Thyroid gland (tissue), 4 donors: ENCODE results near the gene RFC5. TPM values are rescaled to one million over a fixed set of nuclear protein-coding genes. Genes with fewer than 3 reads are reported as not detected.

Experiments
- DNase-seq, 2 donors: peaks; one replicate each; pipeline ENCODE4 v3.0.0-alpha.2; 2019
- H3K27ac ChIP-seq, 3 donors: fragments of 200-600 bp; sonication (generic); 1 replicate in 2 of 3; 2 replicates in 1 of 3; pipeline ENCODE4 v1.5.1; 2016 to 2019; ENCODE audit warnings: mild to moderate bottlenecking in 1 of 3, moderate library complexity in 1 of 3
- H3K27me3 ChIP-seq: fragments of 200-600 bp; sonication (generic); one replicate; pipeline ENCODE4 v1.5.1; 2019
- H3K36me3 ChIP-seq, 2 donors: fragments of 200-600 bp; sonication (generic); one replicate each; pipeline ENCODE4 v1.5.1; 2016 to 2019
- H3K4me1 ChIP-seq, 2 donors: fragments of 200-600 bp; sonication (generic); one replicate each; pipeline ENCODE4 v1.5.1; 2017 to 2019
- H3K4me3 ChIP-seq, 3 donors: fragments of 200-600 bp; sonication (generic); replicated peaks in 1 of 3; 1 replicate in 2 of 3; 2 replicates in 1 of 3; pipeline ENCODE4 v1.5.1; 2016; ENCODE audit warnings: mild to moderate bottlenecking in 1 of 3
- H3K9me3 ChIP-seq: fragments of 200-600 bp; sonication (generic); one replicate; pipeline ENCODE4 v1.5.1; 2017
- CTCF ChIP-seq, 6 experiments: fragments of 200-600 bp in 3 of 6; fragments of 450-650 bp in 3 of 6; sonication (generic) in 3 of 6; IDR thresholded peaks; one replicate each; pipeline ENCODE4 v1.5.1; 2016 to 2019; ENCODE audit warnings: antibody characterized with exemption in 6 of 6, mild to moderate bottlenecking in 2 of 6, inconsistent platforms in 1 of 6, moderate library complexity in 1 of 6
- POLR2A ChIP-seq, 2 donors: fragments of 450-650 bp; IDR thresholded peaks; one replicate each; pipeline ENCODE4 v1.6.1; 2017; ENCODE audit warnings: antibody characterized with exemption in 2 of 2, mild to moderate bottlenecking in 2 of 2, moderate library complexity in 1 of 2
- WGBS, 2 donors: methylation state at CpG; one replicate each; pipeline ENCODE4 v1.1.5; 2017; 5-methylcytosine and 5-hydroxymethylcytosine counted together
- intact Hi-C: fragments of 100-400 bp; cut with DNase I; formaldehyde crosslinking; loops from one replicate; pipeline ENCODE4 v1.15.1; 2023
- total RNA-seq, 4 donors: library from RNA; depleted of rRNA; stranded (reverse); fragments of >200 nt; gene quantifications; one replicate each; pipeline ENCODE4 v1.2.3, GENCODE V29; 2016

RFC5 gene
- total RNA-seq, 4 donors from 2014 or later, result 15.4 to 18.8 (median 17.2) TPM

- intact Hi-C loops, result no loop called here
- 90 to 95% methylated on average over 8 of the region's 8 CpGs for WGBS, 2 donors
- TF ChIP-seq CTCF (IDR thresholded peaks at IDR 0.05), result no peak
- no peak for TF ChIP-seq POLR2A (IDR thresholded peaks at IDR 0.05)
- Histone ChIP-seq H3K27ac (no peak overlapping the region), H3K4me3 (no peak overlapping the region), H3K9me3 (no peaks in the 10 kb centered on the region), H3K36me3 (no peaks in the 10 kb centered on the region), H3K4me1 (peaks cover 33 to 46% of the 10 kb centered on the region in 2 donors), H3K27me3 (no peaks in the 10 kb centered on the region)
- no peak for DNase-seq
Observed at GRCh38 chr12:118058881-118059280, 42.4 kb downstream of the RFC5 start.

- H3K9me3 ChIP-seq, result no peaks in the 10 kb centered on the region
- no peaks in the 10 kb centered on the region for H3K27me3 ChIP-seq
- peak overlapping the region in 1 of 3 donors; percentile 84 for H3K4me3 ChIP-seq
- peaks cover 36 to 42% of the 10 kb centered on the region in 2 donors for H3K4me1 ChIP-seq
- WGBS, 2 donors, result 29 to 30% methylated on average over 11 of the region's 11 CpGs
- H3K27ac ChIP-seq, result peak overlapping the region; percentile 95 to 98 (median 97)
- intact Hi-C loops, result loop anchor here (5.0 kb wide), 1 partner anchor 43 kb away; the partner anchor contains the start of gene VSIG10
- no peak for DNase-seq
- no peak for TF ChIP-seq CTCF (IDR thresholded peaks at IDR 0.05)
- TF ChIP-seq POLR2A (IDR thresholded peaks at IDR 0.05), result no peak
- no peaks in the 10 kb centered on the region for H3K36me3 ChIP-seq
Observed at GRCh38 chr12:118059341-118060191, 43.1 kb downstream of the RFC5 start.

- Histone ChIP-seq H3K9me3 (no peaks in the 10 kb centered on the region), H3K4me1 (peaks cover 37 to 38% of the 10 kb centered on the region in 2 donors), H3K4me3 (peak overlapping the region; percentile 0 to 84 (median 76)), H3K27ac (peak overlapping the region; percentile 95 to 98 (median 97)), H3K36me3 (no peaks in the 10 kb centered on the region), H3K27me3 (no peaks in the 10 kb centered on the region)
- WGBS, 2 donors, result 0 to 3% methylated on average over 5 to 9 of the region's 46 CpGs
- DNase-seq, result peak; percentile 59 to 65
- TF ChIP-seq POLR2A (IDR thresholded peaks at IDR 0.05) (no peak), CTCF (IDR thresholded peaks at IDR 0.05) (no peak)
- intact Hi-C loops, result loop anchor here (5.0 kb wide), 1 partner anchor 42 kb away; the partner anchor contains the start of gene VSIG10
Observed at GRCh38 chr12:118060301-118061010, 44.0 kb downstream of the RFC5 start.

- no peaks in the 10 kb centered on the region for H3K36me3 ChIP-seq
- DNase-seq, result peak; percentile 79 to 83
- H3K4me3 ChIP-seq, result peak within 1 kb of the TSS; percentile 17 to 84 (median 76)
- intact Hi-C loops, result loop anchor here (5.0 kb wide), 1 partner anchor 41 kb away; the partner anchor contains the start of gene VSIG10
- H3K9me3 ChIP-seq, result no peaks in the 10 kb centered on the region
- TF ChIP-seq CTCF (IDR thresholded peaks at IDR 0.05), result no peak
- TF ChIP-seq POLR2A (IDR thresholded peaks at IDR 0.05), result peak in 1 of 2 donors; percentile 43
- H3K4me1 ChIP-seq, result peaks cover 29 to 33% of the 10 kb centered on the region in 2 donors
- no peaks in the 10 kb centered on the region for H3K27me3 ChIP-seq
- H3K27ac ChIP-seq, result peak within 1 kb of the TSS; percentile 95 to 98 (median 97)
- 0 to 1% methylated on average over 37 to 49 of the region's 76 CpGs for WGBS, 2 donors
Observed at GRCh38 chr12:118061011-118061872, 44.7 kb downstream of the RFC5 start, which contains the start of gene WSB2. TSS of gene WSB2 (minus strand) at chr12:118061179. CDS start at chr12:118061048, 131 bp downstream.
